Stimulated activated CD4-positive, alpha-beta T cell treated with anti-CD3 and anti-CD28 coated beads, Interleukin-2, amount 100 ng/mL, for 48 hours (primary cell): ENCODE data around the gene CSRP2.
A peak's percentile ranks its signal among the peaks of the same experiment; 100 is the strongest.

Experiments
- DNase-seq, 2 donors: peaks; one replicate each; pipeline ENCODE4 v3.0.0-alpha.2; 2020

The CSRP2 gene

GRCh38 chr12:76890151-76891143 is 11.6 kb upstream of the CSRP2 start:
- peak; percentile 11 to 40 for DNase-seq

DNA sequence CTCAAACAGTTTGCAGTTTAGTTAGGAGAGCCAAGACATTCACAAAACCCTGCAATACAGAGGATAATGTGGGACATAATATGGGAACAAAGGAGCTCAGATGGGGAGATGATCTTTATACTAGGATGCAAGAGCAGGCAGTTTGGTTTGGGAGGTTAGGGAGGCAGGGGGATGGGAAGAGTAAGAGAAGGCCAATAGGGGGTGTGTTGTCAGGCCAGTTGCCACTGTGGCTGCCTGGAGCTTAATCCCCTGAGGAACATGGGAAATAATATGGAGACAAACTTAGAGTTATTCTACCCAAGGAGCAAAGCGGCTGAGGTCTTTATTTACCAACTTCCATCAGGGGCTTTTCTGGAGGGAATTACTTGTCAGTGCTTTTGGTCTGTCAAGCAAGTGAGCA is 10.0 kb upstream of the CSRP2 start:
- no peak for DNase-seq

DNA sequence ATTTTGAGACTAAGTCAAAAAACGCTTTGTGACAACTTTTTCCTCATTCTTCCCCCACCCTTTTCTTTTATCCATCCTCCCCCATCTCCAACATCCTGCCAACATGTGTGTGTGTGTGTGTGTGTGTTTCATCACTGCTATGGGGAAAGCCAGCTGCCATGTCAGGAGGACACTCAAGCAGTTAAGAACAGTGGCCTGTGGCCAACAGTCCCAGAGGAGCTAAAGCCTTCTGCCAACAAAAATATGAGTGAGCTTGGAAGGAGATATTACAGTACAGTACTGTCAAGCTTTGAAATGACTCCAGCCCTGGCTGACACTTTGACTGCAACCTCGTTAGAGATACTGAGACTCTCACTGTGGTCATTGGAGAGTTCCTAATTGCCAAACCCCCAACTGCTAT is 5.0 kb upstream of the CSRP2 start:
- no peak for DNase-seq

DNA sequence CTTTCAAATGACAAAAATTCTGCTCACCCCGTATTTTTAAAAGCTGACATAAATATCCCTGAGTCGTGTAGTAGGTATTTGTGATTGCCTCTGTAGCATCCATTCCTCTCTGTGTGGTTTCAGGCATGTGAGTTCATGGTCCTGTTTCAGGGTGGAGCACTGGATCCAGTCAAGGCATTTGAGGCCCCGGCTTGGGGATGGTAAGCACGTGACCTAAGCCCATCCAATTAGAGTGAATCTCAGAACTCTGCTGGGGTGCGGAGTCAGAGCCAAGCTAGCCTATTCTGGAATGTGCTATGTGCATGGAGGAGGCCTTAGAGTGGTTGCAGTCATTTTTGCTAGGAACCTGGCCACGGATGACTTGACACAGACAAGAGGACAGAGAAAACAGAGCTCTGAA is 4.3 kb upstream of the CSRP2 start:
- DNase-seq = no peak

DNA sequence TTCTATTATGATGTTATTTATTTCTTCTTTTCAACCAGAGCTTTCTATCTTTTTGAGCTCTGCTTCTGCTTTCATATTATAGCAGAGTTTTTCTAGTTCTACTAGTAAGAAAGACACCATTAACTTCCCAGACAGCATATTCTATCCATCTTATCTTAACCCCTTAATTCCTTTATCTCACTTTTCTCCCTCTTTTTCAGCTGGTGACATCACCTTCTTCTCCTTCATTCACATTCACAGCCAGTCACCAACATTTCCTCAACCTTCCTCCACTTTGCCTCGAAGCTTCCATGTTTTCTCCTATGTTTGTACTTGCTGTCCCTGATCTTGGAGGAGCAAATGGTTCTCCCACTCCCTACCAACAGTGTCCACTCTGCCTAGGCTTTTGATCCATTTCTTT is 3.5 kb upstream of the CSRP2 start:
- no peak for DNase-seq

GRCh38 chr12:76881142-76881541 is 2.3 kb upstream of the CSRP2 start:
- no peak for DNase-seq

DNA sequence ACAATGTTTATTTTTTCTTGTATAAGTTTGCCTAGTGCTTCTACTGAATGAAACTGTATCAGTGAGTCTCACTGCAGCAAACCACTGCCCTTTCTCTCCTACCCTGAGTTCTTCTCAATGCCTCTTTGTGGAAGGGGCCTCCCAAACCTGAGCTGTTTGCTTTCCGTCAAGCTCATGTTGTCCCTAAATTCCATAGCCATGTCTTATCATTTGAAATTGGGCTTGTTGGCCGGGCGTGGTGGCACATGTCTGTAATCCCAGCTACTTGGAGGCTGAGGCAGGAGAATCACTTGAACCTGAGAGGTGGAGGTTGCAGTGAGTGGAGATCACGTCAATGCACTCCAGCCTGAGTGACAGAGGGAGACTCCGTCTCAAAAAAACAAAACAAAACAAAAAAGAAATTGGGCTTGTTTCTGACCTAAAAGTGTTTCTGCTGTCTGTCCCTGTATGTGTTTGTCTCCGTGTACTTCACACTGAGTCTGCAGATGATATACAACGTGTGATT is 1.8 kb upstream of the CSRP2 start:
- DNase-seq = no peak

DNA sequence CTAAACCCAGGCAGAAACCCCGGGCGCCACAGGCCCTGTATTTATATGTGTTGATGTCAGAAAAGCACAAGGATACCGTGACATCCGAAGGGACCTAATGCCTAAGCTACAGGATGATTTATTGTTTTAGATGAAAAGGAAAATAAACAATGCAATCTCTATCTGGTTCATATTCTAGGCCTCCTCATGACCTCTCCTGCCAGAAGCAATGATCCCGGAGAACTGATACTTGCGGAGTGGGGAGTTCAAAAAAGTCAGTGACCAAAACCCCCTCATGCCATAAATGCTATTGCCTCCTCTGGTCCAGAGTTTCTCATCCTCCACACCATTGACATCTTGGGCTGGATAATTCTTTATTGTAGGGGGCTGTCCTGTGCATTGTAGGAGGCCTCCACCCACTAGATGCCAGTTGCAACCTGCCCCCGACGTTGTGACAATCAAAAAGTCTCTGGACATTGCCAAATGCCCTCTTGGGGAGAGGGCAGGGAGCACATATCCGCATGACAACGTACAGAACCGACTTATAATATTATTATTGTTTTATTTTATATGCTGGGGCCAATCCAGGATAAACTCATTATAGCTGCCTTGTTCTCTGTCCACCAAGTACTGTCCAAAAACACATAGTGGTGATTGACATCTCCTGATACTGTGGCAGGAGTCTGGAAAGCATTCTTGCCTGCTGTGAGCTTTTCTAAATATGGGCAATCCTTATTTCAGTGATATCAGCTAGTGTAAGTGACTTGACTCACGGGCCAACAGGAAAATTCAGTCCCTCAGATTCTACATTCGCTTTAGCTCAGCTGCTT is 1.1 kb upstream of the CSRP2 start:
- no peak for DNase-seq

GRCh38 chr12:76878099-76878898 is 520 bp downstream of the CSRP2 start:
- DNase-seq = peak in 1 of 2 donors; percentile 1

- DNase-seq = no peak
Measured at GRCh38 chr12:76876696-76877229, 2.1 kb downstream of the CSRP2 start.

GRCh38 chr12:76874491-76875190 is 4.2 kb downstream of the CSRP2 start:
- DNase-seq = no peak

GRCh38 chr12:76874027-76874426 is 4.8 kb downstream of the CSRP2 start:
- no peak for DNase-seq

- DNase-seq = no peak
Measured at GRCh38 chr12:76872415-76872814, 6.4 kb downstream of the CSRP2 start.

- no peak for DNase-seq
Measured at GRCh38 chr12:76871742-76872141, 7.1 kb downstream of the CSRP2 start.

GRCh38 chr12:76871082-76871481 is 7.7 kb downstream of the CSRP2 start:
- DNase-seq = no peak

- no peak for DNase-seq
Measured at GRCh38 chr12:76866726-76867125, 12.1 kb downstream of the CSRP2 start.

DNA sequence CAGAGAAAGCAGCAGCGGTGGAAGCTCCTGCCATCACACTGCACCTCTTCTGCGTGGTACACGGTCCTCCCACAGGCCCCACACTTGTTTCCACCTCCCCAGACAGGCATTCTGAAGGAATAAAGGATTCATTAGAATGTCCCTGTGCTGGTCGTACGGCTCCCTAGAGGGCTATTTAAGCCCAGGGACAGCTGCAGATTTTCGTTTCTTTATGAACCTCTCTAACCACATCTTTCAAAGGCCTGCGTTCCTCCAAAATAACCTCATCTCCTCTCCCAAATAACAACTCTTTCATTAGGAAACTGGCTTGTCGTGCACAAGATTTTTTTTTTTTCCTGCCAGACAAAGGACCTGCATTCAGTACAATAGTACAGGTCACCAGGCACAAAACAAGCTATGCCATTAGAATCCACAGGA is 12.7 kb downstream of the CSRP2 start:
- DNase-seq = no peak

DNA sequence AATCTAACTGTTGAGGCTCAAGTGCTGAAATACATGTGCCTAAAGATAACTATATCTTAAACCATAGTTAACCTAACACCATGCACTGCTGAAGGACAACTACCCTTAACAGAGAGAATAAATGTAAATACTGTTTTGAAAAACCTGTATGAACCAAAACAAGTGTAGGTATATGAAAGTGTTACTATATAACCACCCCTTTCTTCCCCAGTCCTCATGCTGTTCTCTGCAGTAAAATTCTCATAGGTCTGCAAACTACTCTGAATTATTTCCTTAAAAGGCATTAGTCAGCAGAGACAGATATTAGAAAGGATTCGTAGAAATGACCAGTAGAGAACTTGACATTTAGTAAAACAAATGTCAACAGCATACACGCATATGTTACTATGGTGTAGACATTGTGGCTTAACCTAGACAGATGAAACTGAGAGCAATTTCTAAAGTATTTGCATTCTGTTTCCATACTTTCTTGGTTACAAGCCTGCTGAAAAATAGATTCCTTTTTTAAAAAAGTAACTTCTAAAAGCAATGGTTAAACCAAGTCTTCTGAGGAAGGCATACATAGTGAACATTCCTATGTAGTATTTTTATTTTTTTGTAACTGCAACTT is 13.9 kb downstream of the CSRP2 start:
- no peak for DNase-seq

- no peak for DNase-seq
Measured at GRCh38 chr12:76863837-76864236, 15.0 kb downstream of the CSRP2 start.

- DNase-seq = no peak
Measured at GRCh38 chr12:76863005-76863670, 15.7 kb downstream of the CSRP2 start.

DNA sequence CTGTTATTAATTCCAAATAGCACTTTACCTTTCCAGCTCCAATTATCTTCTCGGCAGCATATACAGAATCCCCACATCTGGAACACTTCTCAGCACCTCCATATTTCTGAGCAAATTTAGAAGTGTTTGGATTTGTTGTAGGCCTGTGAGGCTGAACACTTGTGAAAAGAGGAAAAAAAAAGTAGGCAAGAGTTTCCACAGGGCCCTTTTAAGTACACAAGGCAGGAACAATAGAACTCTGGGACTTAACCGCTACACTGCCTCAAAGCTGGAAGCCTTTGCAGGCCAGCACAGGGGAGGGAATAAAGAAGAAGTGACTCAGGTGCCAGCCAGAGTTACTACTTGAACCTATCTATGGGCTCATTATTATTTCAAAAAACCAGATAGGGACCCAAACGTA is 18.6 kb downstream of the CSRP2 start:
- DNase-seq = no peak
